Measurements from ENCODE around the gene TIMD4. TPM values are rescaled to one million over a fixed set of nuclear protein-coding genes. Genes with fewer than 3 reads are reported as not detected.
"Not testable (repeated sequence)": the region's sequence is repeated elsewhere in the genome, so short reads cannot be mapped to it uniquely, and the experiment has no call there.

TIMD4 gene
- total RNA-seq, 1 donor from 2014 or later: not detected

GRCh38 chr5:156974328-156974727, 11.3 kb upstream of the TIMD4 start:
- FAIRE-seq: no peak
- H3K9me3 Mint-ChIP-seq (ENCODE audit: unreplicated experiment): peaks cover 2% of the 10 kb centered on the region

GRCh38 chr5:156971848-156972525, 9.0 kb upstream of the TIMD4 start:
- no peaks in the 10 kb centered on the region for H3K9me3 ChIP-seq (ENCODE audit: insufficient read depth, low read depth, low read length)
- no peaks in the 10 kb centered on the region for H3K4me1 ChIP-seq (ENCODE audit: insufficient read depth, low read length)
- H2AFZ ChIP-seq (ENCODE audit: low read depth, low read length): no peak overlapping the region
- Mint-ChIP-seq H3K36me3 (ENCODE audit: low read depth, unreplicated experiment) (no peaks in the 10 kb centered on the region), H3K27me3 (ENCODE audit: low read depth, unreplicated experiment) (no peaks in the 10 kb centered on the region), H3K9me3 (ENCODE audit: unreplicated experiment) (peaks cover 2% of the 10 kb centered on the region), H3K4me3 (ENCODE audit: unreplicated experiment) (no peak overlapping the region), H3K27ac (ENCODE audit: unreplicated experiment) (no peak overlapping the region), H3K4me1 (ENCODE audit: low read depth, unreplicated experiment) (no peaks in the 10 kb centered on the region)
- no peak overlapping the region for H3K27ac ChIP-seq (ENCODE audit: low read depth, low read length)
- no peak overlapping the region for H3K9ac ChIP-seq (ENCODE audit: low read length)
- DNase-seq (ENCODE audit: low read depth) (no peak), FAIRE-seq (no peak)
- no peak overlapping the region for H3K4me2 ChIP-seq (ENCODE audit: low read length)
- H3K4me3 ChIP-seq (ENCODE audit: insufficient read depth, low read depth, low read length): no peak overlapping the region
- H3K79me2 ChIP-seq (ENCODE audit: insufficient read depth, low read length): no peaks in the 10 kb centered on the region
- no peaks in the 10 kb centered on the region for H4K20me1 ChIP-seq (ENCODE audit: insufficient read depth, low read length)
- H3K27me3 ChIP-seq (ENCODE audit: insufficient read depth, low read length): no peaks in the 10 kb centered on the region
- no peak for TF ChIP-seq CTCF (IDR thresholded peaks at IDR 0.05; ENCODE audit: insufficient read depth, low read depth, low read length)
- TF ChIP-seq EZH2 (IDR thresholded peaks at IDR 0.05; ENCODE audit: insufficient read depth, low read length): no peak
- H3K36me3 ChIP-seq (ENCODE audit: insufficient read depth, low read length): no peaks in the 10 kb centered on the region

More at GRCh38 chr5:156974328-156974727, 11.3 kb upstream of the TIMD4 start:
- H2AFZ ChIP-seq (ENCODE audit: low read depth, low read length): no peak overlapping the region
- no peak overlapping the region for H3K4me3 ChIP-seq (ENCODE audit: insufficient read depth, low read depth, low read length)
- no peak overlapping the region for H3K4me2 ChIP-seq (ENCODE audit: low read length)
- no peaks in the 10 kb centered on the region for H3K9me3 ChIP-seq (ENCODE audit: insufficient read depth, low read depth, low read length)
- H3K27me3 ChIP-seq (ENCODE audit: insufficient read depth, low read length): no peaks in the 10 kb centered on the region
- H3K79me2 ChIP-seq (ENCODE audit: insufficient read depth, low read length): no peaks in the 10 kb centered on the region
- TF ChIP-seq CTCF (IDR thresholded peaks at IDR 0.05; ENCODE audit: insufficient read depth, low read depth, low read length): no peak
- no peaks in the 10 kb centered on the region for H4K20me1 ChIP-seq (ENCODE audit: insufficient read depth, low read length)
- Mint-ChIP-seq H3K27me3 (ENCODE audit: low read depth, unreplicated experiment) (no peaks in the 10 kb centered on the region), H3K4me1 (ENCODE audit: low read depth, unreplicated experiment) (no peaks in the 10 kb centered on the region), H3K36me3 (ENCODE audit: low read depth, unreplicated experiment) (no peaks in the 10 kb centered on the region), H3K27ac (ENCODE audit: unreplicated experiment) (no peak overlapping the region), H3K4me3 (ENCODE audit: unreplicated experiment) (no peak overlapping the region)
- no peak overlapping the region for H3K27ac ChIP-seq (ENCODE audit: low read depth, low read length)
- no peak overlapping the region for H3K9ac ChIP-seq (ENCODE audit: low read length)
- DNase-seq (ENCODE audit: low read depth): no peak
- H3K36me3 ChIP-seq (ENCODE audit: insufficient read depth, low read length): no peaks in the 10 kb centered on the region
- H3K4me1 ChIP-seq (ENCODE audit: insufficient read depth, low read length): no peaks in the 10 kb centered on the region

- TF ChIP-seq CTCF (IDR thresholded peaks at IDR 0.05; ENCODE audit: insufficient read depth, low read depth, low read length): no peak
- no peak for TF ChIP-seq EZH2 (IDR thresholded peaks at IDR 0.05; ENCODE audit: insufficient read depth, low read length)
Observed at GRCh38 chr5:156971415-156971814, 8.4 kb upstream of the TIMD4 start.

GRCh38 chr5:156967386-156967785, 4.4 kb upstream of the TIMD4 start:
- H3K79me2 ChIP-seq (ENCODE audit: insufficient read depth, low read length); H3K4me2 ChIP-seq (ENCODE audit: low read length); H3K4me1 ChIP-seq (ENCODE audit: insufficient read depth, low read length); H3K36me3 Mint-ChIP-seq (ENCODE audit: low read depth, unreplicated experiment); H4K20me1 ChIP-seq (ENCODE audit: insufficient read depth, low read length); H3K27ac ChIP-seq (ENCODE audit: low read depth, low read length); DNase-seq (ENCODE audit: low read depth); H3K27ac Mint-ChIP-seq (ENCODE audit: unreplicated experiment); H3K9me3 ChIP-seq (ENCODE audit: insufficient read depth, low read depth, low read length); H3K9ac ChIP-seq (ENCODE audit: low read length); H3K4me3 ChIP-seq (ENCODE audit: insufficient read depth, low read depth, low read length); H3K9me3 Mint-ChIP-seq (ENCODE audit: unreplicated experiment); H2AFZ ChIP-seq (ENCODE audit: low read depth, low read length); H3K27me3 Mint-ChIP-seq (ENCODE audit: low read depth, unreplicated experiment); H3K36me3 ChIP-seq (ENCODE audit: insufficient read depth, low read length); H3K27me3 ChIP-seq (ENCODE audit: insufficient read depth, low read length); H3K4me1 Mint-ChIP-seq (ENCODE audit: low read depth, unreplicated experiment); H3K4me3 Mint-ChIP-seq (ENCODE audit: unreplicated experiment); FAIRE-seq: not testable (repeated sequence)

More at GRCh38 chr5:156971415-156971814, 8.4 kb upstream of the TIMD4 start:
- Histone ChIP-seq H3K27me3 (ENCODE audit: insufficient read depth, low read length) (no peaks in the 10 kb centered on the region), H3K79me2 (ENCODE audit: insufficient read depth, low read length) (no peaks in the 10 kb centered on the region), H3K4me1 (ENCODE audit: insufficient read depth, low read length) (no peaks in the 10 kb centered on the region), H4K20me1 (ENCODE audit: insufficient read depth, low read length) (no peaks in the 10 kb centered on the region), H3K4me3 (ENCODE audit: insufficient read depth, low read depth, low read length) (no peak overlapping the region), H3K9ac (ENCODE audit: low read length) (no peak overlapping the region), H3K4me2 (ENCODE audit: low read length) (no peak overlapping the region), H2AFZ (ENCODE audit: low read depth, low read length) (no peak overlapping the region), H3K36me3 (ENCODE audit: insufficient read depth, low read length) (no peaks in the 10 kb centered on the region), H3K27ac (ENCODE audit: low read depth, low read length) (no peak overlapping the region), H3K9me3 (ENCODE audit: insufficient read depth, low read depth, low read length) (no peaks in the 10 kb centered on the region)
- H3K4me1 Mint-ChIP-seq (ENCODE audit: low read depth, unreplicated experiment): no peaks in the 10 kb centered on the region
- H3K27me3 Mint-ChIP-seq (ENCODE audit: low read depth, unreplicated experiment): no peaks in the 10 kb centered on the region
- H3K36me3 Mint-ChIP-seq (ENCODE audit: low read depth, unreplicated experiment): no peaks in the 10 kb centered on the region
- H3K9me3 Mint-ChIP-seq (ENCODE audit: unreplicated experiment): peaks cover 2% of the 10 kb centered on the region
- DNase-seq (ENCODE audit: low read depth) (no peak), FAIRE-seq (no peak)
- no peak overlapping the region for H3K4me3 Mint-ChIP-seq (ENCODE audit: unreplicated experiment)
- no peak overlapping the region for H3K27ac Mint-ChIP-seq (ENCODE audit: unreplicated experiment)
